IPS-NIHi7 (cell line): ENCODE results near the gene NCOR1.

Experiments
- DNase-seq: peaks from one replicate; pipeline ENCODE4 v3.0.0; 2012; ENCODE audit warnings: mixed read lengths; ENCODE audit errors: extremely low spot score

Gene NCOR1

GRCh38 chr17:16036261-16036660 is 179.1 kb downstream of the NCOR1 start:
- no peak for DNase-seq

GRCh38 chr17:16033729-16034349 is 181.5 kb downstream of the NCOR1 start:
- no peak for DNase-seq

- peak; percentile 20 for DNase-seq
Measured at GRCh38 chr17:16027708-16028584, 187.4 kb downstream of the NCOR1 start.

- no peak for DNase-seq
Measured at GRCh38 chr17:16026895-16027294, 188.4 kb downstream of the NCOR1 start.

- no peak for DNase-seq
Measured at GRCh38 chr17:16025202-16025601, 190.1 kb downstream of the NCOR1 start.

- DNase-seq, result no peak
Measured at GRCh38 chr17:16023881-16024280, 191.5 kb downstream of the NCOR1 start.

- DNase-seq, result no peak
Measured at GRCh38 chr17:16019347-16019746, 196.0 kb downstream of the NCOR1 start.

- peak; percentile 12 for DNase-seq
Measured at GRCh38 chr17:16013943-16014407, 201.4 kb downstream of the NCOR1 start.

GRCh38 chr17:16007439-16007838 is 207.9 kb downstream of the NCOR1 start:
- no peak for DNase-seq

- no peak for DNase-seq
Measured at GRCh38 chr17:16005636-16006035, 209.7 kb downstream of the NCOR1 start.

GRCh38 chr17:16003841-16004240 is 211.5 kb downstream of the NCOR1 start:
- no peak for DNase-seq

- DNase-seq, result no peak
Measured at GRCh38 chr17:16002708-16003260, 212.6 kb downstream of the NCOR1 start.

- no peak for DNase-seq
Measured at GRCh38 chr17:16001226-16001897, 214.0 kb downstream of the NCOR1 start.

- peak; percentile 77 for DNase-seq
Measured at GRCh38 chr17:15999974-16000827, 215.1 kb downstream of the NCOR1 start.

GRCh38 chr17:15999141-15999973 is 216.0 kb downstream of the NCOR1 start, which contains the start of the genes TTC19 and ZSWIM7:
Gene TTC19, plus strand, starts transcription at chr17:15999824. Its CDS starts 25 bp downstream, at chr17:15999849.
Gene ZSWIM7, minus strand, starts transcription at chr17:15999704. Its CDS starts 110 bp downstream, at chr17:15999594.
- DNase-seq, result peak; percentile 98

- no peak for DNase-seq
Measured at GRCh38 chr17:15998031-15998562, 217.2 kb downstream of the NCOR1 start.

- no peak for DNase-seq
Measured at GRCh38 chr17:15996322-15996721, 219.0 kb downstream of the NCOR1 start.

- no peak for DNase-seq
Measured at GRCh38 chr17:15981646-15982580, 233.4 kb downstream of the NCOR1 start.

- no peak for DNase-seq
Measured at GRCh38 chr17:15981208-15981607, 234.1 kb downstream of the NCOR1 start.
